Measurements from ENCODE around the gene CRYBG3. TPM values are rescaled to one million over a fixed set of nuclear protein-coding genes. Genes with fewer than 3 reads are reported as not detected.

Gene CRYBG3
- polyA plus RNA-seq, 1 donor from 2014 or later = 1.3 TPM

- Histone ChIP-seq H3F3A (ENCODE audit: insufficient read depth, low read length, poor library complexity, severe bottlenecking) (no peaks in the 10 kb centered on the region), H3K9ac (ENCODE audit: low read length) (no peak overlapping the region), H3K4me3 (ENCODE audit: low read length) (no peak overlapping the region), H3K36me3 (ENCODE audit: insufficient read depth, low read length) (no peaks in the 10 kb centered on the region), H4K20me1 (ENCODE audit: insufficient read depth) (no peaks in the 10 kb centered on the region), H3K9me2 (ENCODE audit: insufficient read depth, low read length) (no peaks in the 10 kb centered on the region), H3K4me2 (ENCODE audit: low read length) (no peak overlapping the region), H3K27me3 (ENCODE audit: insufficient read depth, low read depth, low read length) (no peaks in the 10 kb centered on the region), H2AFZ (ENCODE audit: low read depth, low read length) (no peak overlapping the region), H3K27ac (ENCODE audit: low read length) (no peak overlapping the region), H3K79me2 (replicated peaks; ENCODE audit: insufficient read depth, low read length) (no peaks in the 10 kb centered on the region), H3K9me3 (ENCODE audit: low read length) (no peaks in the 10 kb centered on the region)
- TF ChIP-seq, protein P1, sequence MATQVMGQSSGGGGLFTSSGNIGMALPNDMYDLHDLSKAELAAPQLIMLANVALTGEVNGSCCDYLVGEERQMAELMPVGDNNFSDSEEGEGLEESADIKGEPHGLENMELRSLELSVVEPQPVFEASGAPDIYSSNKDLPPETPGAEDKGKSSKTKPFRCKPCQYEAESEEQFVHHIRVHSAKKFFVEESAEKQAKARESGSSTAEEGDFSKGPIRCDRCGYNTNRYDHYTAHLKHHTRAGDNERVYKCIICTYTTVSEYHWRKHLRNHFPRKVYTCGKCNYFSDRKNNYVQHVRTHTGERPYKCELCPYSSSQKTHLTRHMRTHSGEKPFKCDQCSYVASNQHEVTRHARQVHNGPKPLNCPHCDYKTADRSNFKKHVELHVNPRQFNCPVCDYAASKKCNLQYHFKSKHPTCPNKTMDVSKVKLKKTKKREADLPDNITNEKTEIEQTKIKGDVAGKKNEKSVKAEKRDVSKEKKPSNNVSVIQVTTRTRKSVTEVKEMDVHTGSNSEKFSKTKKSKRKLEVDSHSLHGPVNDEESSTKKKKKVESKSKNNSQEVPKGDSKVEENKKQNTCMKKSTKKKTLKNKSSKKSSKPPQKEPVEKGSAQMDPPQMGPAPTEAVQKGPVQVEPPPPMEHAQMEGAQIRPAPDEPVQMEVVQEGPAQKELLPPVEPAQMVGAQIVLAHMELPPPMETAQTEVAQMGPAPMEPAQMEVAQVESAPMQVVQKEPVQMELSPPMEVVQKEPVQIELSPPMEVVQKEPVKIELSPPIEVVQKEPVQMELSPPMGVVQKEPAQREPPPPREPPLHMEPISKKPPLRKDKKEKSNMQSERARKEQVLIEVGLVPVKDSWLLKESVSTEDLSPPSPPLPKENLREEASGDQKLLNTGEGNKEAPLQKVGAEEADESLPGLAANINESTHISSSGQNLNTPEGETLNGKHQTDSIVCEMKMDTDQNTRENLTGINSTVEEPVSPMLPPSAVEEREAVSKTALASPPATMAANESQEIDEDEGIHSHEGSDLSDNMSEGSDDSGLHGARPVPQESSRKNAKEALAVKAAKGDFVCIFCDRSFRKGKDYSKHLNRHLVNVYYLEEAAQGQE (IDR thresholded peaks at IDR 0.05; ENCODE audit: borderline replicate concordance) = no peak
- TF ChIP-seq POLR2AphosphoS5 (IDR thresholded peaks at IDR 0.05) (no peak), EP300 (conservative IDR thresholded peaks at IDR 0.05; ENCODE audit: poor library complexity, severe bottlenecking) (no peak), CTCF (IDR thresholded peaks at IDR 0.05; ENCODE audit: poor library complexity, severe bottlenecking) (no peak), SMC3 (conservative IDR thresholded peaks at IDR 0.05; ENCODE audit: poor library complexity) (no peak), RAD21 (conservative IDR thresholded peaks at IDR 0.05) (no peak), MXI1 (conservative IDR thresholded peaks at IDR 0.05; ENCODE audit: poor library complexity, severe bottlenecking) (no peak)
Observed at GRCh38 chr3:97934980-97935695, 113.3 kb downstream of the CRYBG3 start.

GRCh38 chr3:97935842-97936241 is 114.0 kb downstream of the CRYBG3 start:
- no peaks in the 10 kb centered on the region for H3K9me3 ChIP-seq (ENCODE audit: low read length)
- no peak overlapping the region for H3K27ac ChIP-seq (ENCODE audit: low read length)
- H3K4me3 ChIP-seq (ENCODE audit: low read length) = no peak overlapping the region
- H2AFZ ChIP-seq (ENCODE audit: low read depth, low read length) = no peak overlapping the region
- no peaks in the 10 kb centered on the region for H3K9me2 ChIP-seq (ENCODE audit: insufficient read depth, low read length)
- H3K4me2 ChIP-seq (ENCODE audit: low read length) = no peak overlapping the region
- no peaks in the 10 kb centered on the region for H3K36me3 ChIP-seq (ENCODE audit: insufficient read depth, low read length)
- H3K79me2 ChIP-seq (replicated peaks; ENCODE audit: insufficient read depth, low read length) = no peaks in the 10 kb centered on the region
- no peaks in the 10 kb centered on the region for H3K27me3 ChIP-seq (ENCODE audit: insufficient read depth, low read depth, low read length)
- no peaks in the 10 kb centered on the region for H4K20me1 ChIP-seq (ENCODE audit: insufficient read depth)
- H3K9ac ChIP-seq (ENCODE audit: low read length) = no peak overlapping the region
- no peaks in the 10 kb centered on the region for H3F3A ChIP-seq (ENCODE audit: insufficient read depth, low read length, poor library complexity, severe bottlenecking)
- TF ChIP-seq, protein P1 (IDR thresholded peaks at IDR 0.05; ENCODE audit: borderline replicate concordance) = no peak
- no peak for TF ChIP-seq RAD21 (conservative IDR thresholded peaks at IDR 0.05)
- no peak for TF ChIP-seq SMC3 (conservative IDR thresholded peaks at IDR 0.05; ENCODE audit: poor library complexity)
- no peak for TF ChIP-seq POLR2AphosphoS5 (IDR thresholded peaks at IDR 0.05)
